ENCODE data around the gene MAU2. TPM values are rescaled to one million over a fixed set of nuclear protein-coding genes. Genes with fewer than 3 reads are reported as not detected.
A peak's percentile ranks its signal among the peaks of the same experiment; 100 is the strongest.

The MAU2 gene
- total RNA-seq, 1 experiment from 2014 or later, result 37.3 TPM

DNA sequence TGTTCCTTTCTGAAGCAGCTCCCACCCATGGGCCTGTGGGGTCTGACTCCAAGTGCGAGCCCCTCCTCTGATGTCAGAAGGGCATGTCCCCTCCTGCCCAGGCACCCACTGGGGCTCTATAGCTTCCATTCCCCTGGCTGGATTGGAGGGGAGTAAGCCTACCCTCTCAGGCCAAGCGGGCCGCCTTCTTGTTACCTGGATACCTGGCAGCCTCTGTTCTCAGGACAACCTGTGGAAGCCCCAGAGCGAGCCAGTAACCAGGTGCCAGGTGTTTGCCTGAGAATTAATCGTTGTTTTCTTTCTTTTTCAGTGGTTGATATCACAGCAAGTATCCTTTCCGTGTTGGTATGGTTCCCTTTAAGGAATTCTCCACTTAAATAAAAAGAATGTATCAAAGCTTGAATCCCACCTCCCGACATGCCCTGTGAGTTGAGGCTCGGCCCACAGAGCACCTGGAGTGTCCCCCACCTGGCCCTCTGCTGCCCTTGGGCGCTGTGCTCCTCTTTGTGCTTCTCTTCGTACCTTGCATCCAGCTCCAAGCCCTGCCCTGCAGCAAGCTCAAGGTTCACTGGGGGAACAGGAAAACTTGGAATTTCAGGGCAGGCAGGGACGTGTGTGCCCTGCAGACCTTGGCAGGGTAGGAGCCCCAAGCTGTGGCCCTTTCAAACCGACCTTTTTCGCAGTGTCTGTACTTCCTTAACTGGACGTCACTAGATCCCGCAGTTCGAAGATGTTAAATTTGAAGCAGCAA is 15.0 kb downstream of the MAU2 start:
- Histone ChIP-seq H4K20me1 (ENCODE audit: insufficient read depth, low read depth, low read length) (no peaks in the 10 kb centered on the region; the same call in 1 of the 2 replicates), H3K4me1 (ENCODE audit: low read length) (no peaks in the 10 kb centered on the region), H3K9me3 (ENCODE audit: low read length) (no peaks in the 10 kb centered on the region), H3K27ac (ENCODE audit: low read length) (no peak overlapping the region), H3K36me3 (ENCODE audit: insufficient read depth, low read length) (peaks cover 4% of the 10 kb centered on the region; the same call in 1 of the 2 replicates), H3K27me3 (ENCODE audit: low read length) (no peaks in the 10 kb centered on the region), H3K9ac (ENCODE audit: low read length) (no peak overlapping the region), H3K4me3 (ENCODE audit: low read length) (no peak overlapping the region), H3K79me2 (ENCODE audit: low read length) (peaks cover 11% of the 10 kb centered on the region; the same call in 1 of the 2 replicates), H2AFZ (ENCODE audit: low read length) (no peak overlapping the region), H3K4me2 (ENCODE audit: low read depth, low read length, poor library complexity, severe bottlenecking) (no peak overlapping the region), H3K9me2 (replicated peaks; ENCODE audit: insufficient read depth, low read length) (no peaks in the 10 kb centered on the region)
- no peak for DNase-seq

GRCh38 chr19:19336597-19336996 is 16.0 kb downstream of the MAU2 start:
- Histone ChIP-seq H3K4me2 (ENCODE audit: low read depth, low read length, poor library complexity, severe bottlenecking) (no peak overlapping the region), H3K27me3 (ENCODE audit: low read length) (no peaks in the 10 kb centered on the region), H4K20me1 (ENCODE audit: insufficient read depth, low read depth, low read length) (no peaks in the 10 kb centered on the region; the same call in 1 of the 2 replicates), H3K79me2 (ENCODE audit: low read length) (peaks cover 9% of the 10 kb centered on the region; the same call in 1 of the 2 replicates), H3K4me1 (ENCODE audit: low read length) (no peaks in the 10 kb centered on the region), H3K36me3 (ENCODE audit: insufficient read depth, low read length) (peaks cover 4% of the 10 kb centered on the region; the same call in 1 of the 2 replicates), H3K27ac (ENCODE audit: low read length) (no peak overlapping the region), H3K9me2 (replicated peaks; ENCODE audit: insufficient read depth, low read length) (no peaks in the 10 kb centered on the region), H3K4me3 (ENCODE audit: low read length) (no peak overlapping the region), H3K9me3 (ENCODE audit: low read length) (no peaks in the 10 kb centered on the region), H3K9ac (ENCODE audit: low read length) (no peak overlapping the region), H2AFZ (ENCODE audit: low read length) (no peak overlapping the region)
- DNase-seq, result no peak

DNA sequence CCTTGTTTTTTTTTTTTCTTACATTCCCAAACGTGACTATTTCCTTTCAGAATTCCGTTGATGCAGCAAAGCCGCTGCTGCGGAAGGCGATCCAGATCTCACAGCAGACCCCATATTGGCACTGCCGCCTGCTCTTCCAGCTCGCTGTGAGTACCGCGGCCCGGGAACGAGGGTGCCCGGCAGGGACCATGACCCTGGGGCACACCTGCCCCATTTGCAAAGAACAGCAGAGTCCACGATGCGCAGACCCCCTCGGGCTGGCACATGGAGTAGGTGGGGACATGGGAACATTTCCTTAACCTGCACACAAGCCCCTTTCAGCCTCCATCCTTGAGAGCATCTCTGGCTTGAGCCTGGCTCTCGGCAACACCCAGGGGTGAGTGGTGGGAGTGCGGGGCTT is 16.5 kb downstream of the MAU2 start:
- no peak overlapping the region for H3K9ac ChIP-seq (ENCODE audit: low read length)
- no peak overlapping the region for H2AFZ ChIP-seq (ENCODE audit: low read length)
- peaks cover 4% of the 10 kb centered on the region; the same call in 1 of the 2 replicates for H3K36me3 ChIP-seq (ENCODE audit: insufficient read depth, low read length)
- H3K4me1 ChIP-seq (ENCODE audit: low read length), result no peaks in the 10 kb centered on the region
- H3K27me3 ChIP-seq (ENCODE audit: low read length), result no peaks in the 10 kb centered on the region
- H3K9me2 ChIP-seq (replicated peaks; ENCODE audit: insufficient read depth, low read length), result no peaks in the 10 kb centered on the region
- no peak for DNase-seq
- H3K27ac ChIP-seq (ENCODE audit: low read length), result no peak overlapping the region
- no peak overlapping the region for H3K4me3 ChIP-seq (ENCODE audit: low read length)
- no peaks in the 10 kb centered on the region; the same call in 1 of the 2 replicates for H4K20me1 ChIP-seq (ENCODE audit: insufficient read depth, low read depth, low read length)
- H3K9me3 ChIP-seq (ENCODE audit: low read length), result no peaks in the 10 kb centered on the region
- H3K4me2 ChIP-seq (ENCODE audit: low read depth, low read length, poor library complexity, severe bottlenecking), result no peak overlapping the region
- H3K79me2 ChIP-seq (ENCODE audit: low read length), result peaks cover 6% of the 10 kb centered on the region; the same call in 1 of the 2 replicates

- Histone ChIP-seq H3K4me1 (ENCODE audit: low read length) (no peaks in the 10 kb centered on the region), H3K4me2 (ENCODE audit: low read depth, low read length, poor library complexity, severe bottlenecking) (no peak overlapping the region), H2AFZ (ENCODE audit: low read length) (no peak overlapping the region), H3K27me3 (ENCODE audit: low read length) (no peaks in the 10 kb centered on the region), H3K4me3 (ENCODE audit: low read length) (no peak overlapping the region), H3K27ac (ENCODE audit: low read length) (no peak overlapping the region), H3K9me2 (replicated peaks; ENCODE audit: insufficient read depth, low read length) (no peaks in the 10 kb centered on the region), H4K20me1 (ENCODE audit: insufficient read depth, low read depth, low read length) (peaks cover 3% of the 10 kb centered on the region; the same call in 1 of the 2 replicates), H3K79me2 (ENCODE audit: low read length) (peaks cover 4% of the 10 kb centered on the region; the same call in 1 of the 2 replicates), H3K9me3 (ENCODE audit: low read length) (no peaks in the 10 kb centered on the region), H3K36me3 (ENCODE audit: insufficient read depth, low read length) (peaks cover 8% of the 10 kb centered on the region; the same call in 1 of the 2 replicates), H3K9ac (ENCODE audit: low read length) (no peak overlapping the region)
- no peak for DNase-seq
Measured at GRCh38 chr19:19338082-19338481, 17.5 kb downstream of the MAU2 start.

GRCh38 chr19:19341026-19341425 is 20.4 kb downstream of the MAU2 start:
- Histone ChIP-seq H3K4me1 (ENCODE audit: low read length) (no peaks in the 10 kb centered on the region), H3K9me3 (ENCODE audit: low read length) (no peaks in the 10 kb centered on the region), H3K9ac (ENCODE audit: low read length) (no peak overlapping the region), H3K27ac (ENCODE audit: low read length) (no peak overlapping the region), H3K27me3 (ENCODE audit: low read length) (no peaks in the 10 kb centered on the region), H3K4me3 (ENCODE audit: low read length) (no peak overlapping the region), H3K36me3 (ENCODE audit: insufficient read depth, low read length) (peaks cover 13% of the 10 kb centered on the region; the same call in 1 of the 2 replicates), H3K4me2 (ENCODE audit: low read depth, low read length, poor library complexity, severe bottlenecking) (no peak overlapping the region), H3K79me2 (ENCODE audit: low read length) (no peaks in the 10 kb centered on the region), H3K9me2 (replicated peaks; ENCODE audit: insufficient read depth, low read length) (no peaks in the 10 kb centered on the region), H2AFZ (ENCODE audit: low read length) (no peak overlapping the region), H4K20me1 (ENCODE audit: insufficient read depth, low read depth, low read length) (0 out of 2 replicates have a peak, but pooled peaks cover 7% of the 10 kb centered on the region)
- DNase-seq, result no peak

DNA sequence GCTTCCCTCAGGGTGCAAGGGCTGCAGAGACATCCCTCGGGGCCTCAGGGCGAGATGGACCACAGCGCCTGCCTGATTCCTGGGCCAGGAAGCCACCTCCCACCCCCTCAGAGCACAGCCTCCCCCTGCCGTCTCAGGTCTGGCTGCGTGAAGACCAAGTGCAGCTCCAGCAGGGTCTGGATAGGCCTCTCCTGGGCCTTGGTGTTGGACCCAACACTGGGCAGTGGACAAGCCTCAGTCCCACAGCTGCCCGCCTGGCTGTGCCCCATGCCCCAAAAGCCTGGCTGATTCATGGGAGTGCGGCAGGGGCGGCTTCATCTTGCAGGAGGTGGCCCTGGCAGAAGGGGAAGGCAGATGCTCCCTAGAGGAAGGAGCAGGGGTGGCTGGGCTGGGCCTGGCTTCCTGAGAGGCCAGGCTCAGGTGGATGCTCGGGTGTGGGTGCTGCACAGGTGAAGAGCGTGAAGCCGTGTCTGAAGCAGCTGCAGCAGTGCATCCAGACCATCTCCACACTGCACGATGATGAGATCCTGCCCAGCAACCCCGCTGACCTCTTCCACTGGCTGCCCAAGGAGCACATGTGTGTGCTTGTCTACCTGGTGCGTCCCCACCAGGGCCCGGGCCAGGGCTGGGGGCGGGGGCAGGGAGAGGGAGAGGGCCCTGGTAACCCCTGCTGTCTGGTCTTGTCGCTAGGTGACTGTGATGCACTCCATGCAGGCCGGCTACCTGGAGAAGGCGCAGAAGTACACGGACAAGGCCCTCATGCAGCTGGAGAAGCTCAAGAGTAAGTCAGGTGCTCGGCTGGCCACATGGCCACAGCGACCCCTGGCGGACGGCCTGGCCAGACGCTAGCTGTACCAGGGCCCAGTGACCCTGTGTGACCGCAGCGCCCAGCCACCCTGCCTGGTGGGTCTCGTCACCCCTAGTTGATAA is 21.7 kb downstream of the MAU2 start:
- Histone ChIP-seq H3K4me1 (ENCODE audit: low read length) (no peaks in the 10 kb centered on the region), H3K9me3 (ENCODE audit: low read length) (no peaks in the 10 kb centered on the region), H3K36me3 (ENCODE audit: insufficient read depth, low read length) (peaks cover 14% of the 10 kb centered on the region; the same call in 1 of the 2 replicates), H3K79me2 (ENCODE audit: low read length) (no peaks in the 10 kb centered on the region), H3K4me2 (ENCODE audit: low read depth, low read length, poor library complexity, severe bottlenecking) (no peak overlapping the region), H3K27me3 (ENCODE audit: low read length) (no peaks in the 10 kb centered on the region), H3K4me3 (ENCODE audit: low read length) (no peak overlapping the region), H3K9me2 (replicated peaks; ENCODE audit: insufficient read depth, low read length) (no peaks in the 10 kb centered on the region), H4K20me1 (ENCODE audit: insufficient read depth, low read depth, low read length) (0 out of 2 replicates have a peak, but pooled peaks cover 7% of the 10 kb centered on the region), H3K9ac (ENCODE audit: low read length) (no peak overlapping the region; the same call in 1 of the 2 replicates), H3K27ac (ENCODE audit: low read length) (no peak overlapping the region), H2AFZ (ENCODE audit: low read length) (no peak overlapping the region)
- peak; percentile 85 for DNase-seq

GRCh38 chr19:19343016-19343362 is 22.4 kb downstream of the MAU2 start:
- Histone ChIP-seq H3K27me3 (ENCODE audit: low read length) (no peaks in the 10 kb centered on the region), H3K79me2 (ENCODE audit: low read length) (no peaks in the 10 kb centered on the region), H3K9ac (ENCODE audit: low read length) (no peak overlapping the region), H3K27ac (ENCODE audit: low read length) (no peak overlapping the region), H2AFZ (ENCODE audit: low read length) (no peak overlapping the region), H3K9me2 (replicated peaks; ENCODE audit: insufficient read depth, low read length) (no peaks in the 10 kb centered on the region), H3K4me2 (ENCODE audit: low read depth, low read length, poor library complexity, severe bottlenecking) (no peak overlapping the region), H3K4me1 (ENCODE audit: low read length) (no peaks in the 10 kb centered on the region), H4K20me1 (ENCODE audit: insufficient read depth, low read depth, low read length) (0 out of 2 replicates have a peak, but pooled peaks cover 7% of the 10 kb centered on the region), H3K36me3 (ENCODE audit: insufficient read depth, low read length) (peaks cover 14% of the 10 kb centered on the region; the same call in 1 of the 2 replicates), H3K9me3 (ENCODE audit: low read length) (no peaks in the 10 kb centered on the region), H3K4me3 (ENCODE audit: low read length) (no peak overlapping the region)
- DNase-seq, result no peak

GRCh38 chr19:19343762-19344161 is 23.1 kb downstream of the MAU2 start:
- H2AFZ ChIP-seq (ENCODE audit: low read length), result no peak overlapping the region
- no peak overlapping the region for H3K4me3 ChIP-seq (ENCODE audit: low read length)
- H4K20me1 ChIP-seq (ENCODE audit: insufficient read depth, low read depth, low read length), result 0 out of 2 replicates have a peak, but pooled peaks cover 7% of the 10 kb centered on the region
- no peak overlapping the region for H3K27ac ChIP-seq (ENCODE audit: low read length)
- H3K36me3 ChIP-seq (ENCODE audit: insufficient read depth, low read length), result peaks cover 14% of the 10 kb centered on the region; the same call in 1 of the 2 replicates
- no peaks in the 10 kb centered on the region for H3K9me2 ChIP-seq (replicated peaks; ENCODE audit: insufficient read depth, low read length)
- H3K79me2 ChIP-seq (ENCODE audit: low read length), result no peaks in the 10 kb centered on the region
- no peak for DNase-seq
- H3K4me1 ChIP-seq (ENCODE audit: low read length), result no peaks in the 10 kb centered on the region
- no peak overlapping the region for H3K4me2 ChIP-seq (ENCODE audit: low read depth, low read length, poor library complexity, severe bottlenecking)
- no peak overlapping the region for H3K9ac ChIP-seq (ENCODE audit: low read length)
- H3K27me3 ChIP-seq (ENCODE audit: low read length), result no peaks in the 10 kb centered on the region
- no peaks in the 10 kb centered on the region for H3K9me3 ChIP-seq (ENCODE audit: low read length)

Measured in Karpas-422 (cell line).